BJ (cell line): ENCODE data around the gene LYSMD3. TPM values are rescaled to one million over a fixed set of nuclear protein-coding genes. Genes with fewer than 3 reads are reported as not detected.

Source experiments
- CTCF ChIA-PET: fragments of 350-600 bp; formaldehyde crosslinking; extraction: SDS; loops from one replicate; lab custom pipeline; 2021; ENCODE audit warnings: antibody characterized with exemption, inconsistent platforms; lab: Yijun Ruan, JAX
- POLR2A ChIA-PET: fragments of 300-600 bp; sonication (Branson Sonifier 250); formaldehyde crosslinking; extraction: SDS; loops from one replicate; lab custom pipeline; 2021; ENCODE audit warnings: antibody characterized with exemption; lab: Charles Lee
- DNase-seq: peaks from one replicate; pipeline ENCODE4 v3.0.0-alpha.2; 2011; ENCODE audit warnings: low read depth
- H3K27me3 ChIP-seq: 2 replicates; pipeline ENCODE4 v1.6.0; 2011; ENCODE audit warnings: low read length; ENCODE audit not compliant: control insufficient read depth, insufficient read depth
- H3K36me3 ChIP-seq: 2 replicates; pipeline ENCODE4 v1.5.1; 2011; ENCODE audit warnings: low read length; ENCODE audit not compliant: control insufficient read depth, insufficient read depth
- H3K4me3 ChIP-seq: 2 replicates; pipeline ENCODE4 v1.5.1; 2011; ENCODE audit warnings: low read depth, mild to moderate bottlenecking, control low read depth, low read length
- polyA plus RNA-seq: library from polyadenylated mRNA; depleted of rRNA; stranded (reverse); fragments of >200 nt; gene quantifications from 2 replicates; pipeline ENCODE4 v1.2.3, GENCODE V29; 2011; rRNA removed
- TF ChIP-seq, protein P1 (sequence below): IDR thresholded peaks from 2 replicates; pipeline ENCODE4 v1.5.1; 2011; ENCODE audit warnings: low read depth, mild to moderate bottlenecking, control low read depth, inconsistent platforms, low read length, moderate library complexity; ENCODE audit not compliant: insufficient read depth

The LYSMD3 gene
- polyA plus RNA-seq, 1 experiment = 5.5 TPM

DNA sequence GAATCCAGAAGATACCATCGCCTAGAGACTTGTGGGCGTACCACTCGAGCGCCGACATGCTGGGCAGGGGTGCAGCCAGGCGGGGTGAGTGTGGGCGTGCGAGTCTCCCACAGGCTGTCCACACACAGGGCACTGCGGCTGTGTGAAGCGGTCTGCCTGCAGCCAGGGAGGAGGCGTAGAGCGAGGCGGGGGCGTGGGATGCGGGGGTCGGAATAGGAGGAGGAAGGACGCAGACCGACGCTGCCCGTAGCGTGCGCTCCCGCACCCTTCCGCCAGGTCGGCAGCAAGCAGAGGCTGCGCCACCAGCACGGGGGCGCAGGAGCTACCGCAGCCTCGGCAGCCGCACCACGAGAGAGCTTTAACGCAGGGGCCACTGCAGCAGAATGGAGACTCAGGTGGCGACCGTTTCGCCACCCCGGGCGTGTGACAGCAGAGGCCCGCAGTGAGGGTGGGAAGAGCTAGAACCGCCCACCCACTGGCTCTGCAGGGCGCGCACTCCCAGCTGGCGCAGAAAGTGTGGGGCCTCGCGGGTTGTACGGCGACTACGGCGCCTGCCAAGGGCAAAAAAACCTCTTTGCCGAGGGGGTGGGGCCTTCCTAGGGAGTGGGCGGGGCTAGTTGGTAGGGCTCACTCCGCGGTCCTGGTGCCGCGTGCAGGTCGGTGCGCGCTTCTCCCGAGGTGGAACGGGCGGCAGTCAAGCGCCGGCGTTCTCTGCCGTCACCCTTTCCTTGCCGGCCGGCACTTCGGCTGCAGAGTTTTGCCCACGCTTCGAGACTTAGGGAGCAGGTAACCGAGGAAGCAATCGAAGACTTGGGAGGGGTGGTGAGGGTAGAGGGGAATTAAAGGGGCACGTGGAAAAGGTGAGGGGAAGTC lies 54.9 kb downstream of the LYSMD3 start, which contains the start of the genes MBLAC2 and POLR3G:
Gene MBLAC2, minus strand, starts transcription at position 537 of the 873 bp plus-strand sequence. Its CDS starts 479 bp downstream, at position 58.
Gene POLR3G, plus strand, starts transcription at position 630 of the 873 bp plus-strand sequence. CDS start 10,704 bp downstream, outside the sequence.
- Histone ChIP-seq H3K36me3 (no peaks in the 10 kb centered on the region), H3K27me3 (no peaks in the 10 kb centered on the region), H3K4me3 (peak within 1 kb of the TSS; percentile 74)
- ChIA-PET CTCF (interaction anchor here (1.0 to 1.6 kb wide), 6 partner anchors 8 to 65 kb away, joined by 3 to 4 read pairs (median 3); partner anchors contain the start of gene CETN3), POLR2A (no interaction called here)
- TF ChIP-seq, protein P1, sequence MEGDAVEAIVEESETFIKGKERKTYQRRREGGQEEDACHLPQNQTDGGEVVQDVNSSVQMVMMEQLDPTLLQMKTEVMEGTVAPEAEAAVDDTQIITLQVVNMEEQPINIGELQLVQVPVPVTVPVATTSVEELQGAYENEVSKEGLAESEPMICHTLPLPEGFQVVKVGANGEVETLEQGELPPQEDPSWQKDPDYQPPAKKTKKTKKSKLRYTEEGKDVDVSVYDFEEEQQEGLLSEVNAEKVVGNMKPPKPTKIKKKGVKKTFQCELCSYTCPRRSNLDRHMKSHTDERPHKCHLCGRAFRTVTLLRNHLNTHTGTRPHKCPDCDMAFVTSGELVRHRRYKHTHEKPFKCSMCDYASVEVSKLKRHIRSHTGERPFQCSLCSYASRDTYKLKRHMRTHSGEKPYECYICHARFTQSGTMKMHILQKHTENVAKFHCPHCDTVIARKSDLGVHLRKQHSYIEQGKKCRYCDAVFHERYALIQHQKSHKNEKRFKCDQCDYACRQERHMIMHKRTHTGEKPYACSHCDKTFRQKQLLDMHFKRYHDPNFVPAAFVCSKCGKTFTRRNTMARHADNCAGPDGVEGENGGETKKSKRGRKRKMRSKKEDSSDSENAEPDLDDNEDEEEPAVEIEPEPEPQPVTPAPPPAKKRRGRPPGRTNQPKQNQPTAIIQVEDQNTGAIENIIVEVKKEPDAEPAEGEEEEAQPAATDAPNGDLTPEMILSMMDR = peak; percentile 69
- DNase-seq = peak; percentile 34

DNA sequence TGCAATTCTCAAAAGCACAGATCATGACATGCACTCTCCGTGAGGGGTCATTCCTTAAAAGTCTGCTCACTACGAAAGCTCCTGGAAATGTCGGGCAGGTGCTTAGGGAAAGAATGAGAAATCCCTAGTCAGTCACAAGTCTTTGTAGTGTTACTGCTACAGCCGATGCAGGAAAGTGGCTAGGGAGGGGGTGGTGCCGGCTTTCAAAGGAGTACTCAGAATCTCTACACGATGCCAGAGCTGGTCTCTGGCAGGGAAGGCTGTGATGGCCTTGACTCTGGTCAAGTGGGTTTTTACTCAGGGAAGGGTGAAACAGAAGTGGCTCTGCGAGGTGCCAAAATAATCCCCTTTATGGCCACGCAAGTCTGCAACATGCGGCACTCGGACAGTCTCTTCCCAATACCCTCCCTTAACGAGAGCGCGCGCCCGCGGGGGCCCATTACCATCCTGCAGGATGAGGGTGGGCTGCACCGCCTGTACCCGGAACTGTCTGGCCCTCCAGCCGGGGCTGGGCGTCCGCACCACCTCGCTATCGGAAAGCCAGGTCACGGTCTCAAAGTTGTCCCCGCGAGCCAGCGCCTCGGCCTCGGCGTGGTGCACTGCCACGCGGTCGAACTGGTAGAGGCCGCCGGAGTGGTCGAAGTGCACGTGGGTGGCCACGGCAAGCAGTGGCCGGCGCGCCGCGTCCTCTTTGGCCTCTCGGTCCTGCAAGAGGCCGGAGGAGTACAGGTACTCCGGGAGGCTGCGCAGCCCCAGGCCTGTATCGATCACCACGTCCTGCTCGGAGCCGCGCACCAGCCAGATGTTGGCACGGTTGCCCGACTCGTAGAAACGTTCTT lies 55.8 kb downstream of the LYSMD3 start:
- CTCF ChIA-PET = interaction anchor here (1.3 to 1.6 kb wide), 2 partner anchors 10 to 54 kb away, joined by 3 to 4 read pairs; no protein-coding TSS in a partner anchor

DNA sequence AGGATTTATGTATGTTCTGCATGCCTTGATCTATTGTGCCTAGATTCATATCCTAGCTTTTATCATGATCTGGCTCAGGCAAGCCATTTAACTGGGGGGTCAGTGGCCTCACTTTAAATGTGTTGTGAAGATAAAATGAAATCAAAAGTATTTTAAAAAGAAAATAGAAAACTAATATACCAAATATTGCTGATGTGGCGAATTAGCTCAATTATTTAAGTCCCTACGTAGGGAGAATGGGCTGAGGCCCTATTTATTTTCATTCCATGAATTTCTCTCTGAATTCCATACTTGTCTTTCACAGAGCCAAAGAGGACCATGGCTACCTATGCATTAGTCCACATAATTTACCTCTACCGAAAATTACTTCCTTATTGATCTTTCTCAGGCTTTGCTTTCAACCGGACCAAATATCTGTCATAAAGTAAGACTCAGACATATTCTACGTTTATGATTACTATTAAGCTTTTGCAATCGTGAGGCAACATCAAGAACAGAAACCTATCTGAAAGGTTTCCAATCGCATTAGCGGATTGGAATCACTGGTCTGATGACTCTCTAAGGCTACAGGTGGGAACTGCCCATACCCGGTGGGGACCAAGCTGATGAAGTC lies 56.5 kb downstream of the LYSMD3 start:
- no peaks in the 10 kb centered on the region for H3K27me3 ChIP-seq
- TF ChIP-seq, protein P1 = no peak
- peak overlapping the region; percentile 74 for H3K4me3 ChIP-seq
- DNase-seq = no peak
- CTCF ChIA-PET = interaction anchor here (1.3 kb wide), 1 partner anchor 55 kb away, joined by 3 read pairs; no protein-coding TSS in a partner anchor
- H3K36me3 ChIP-seq = no peaks in the 10 kb centered on the region
- POLR2A ChIA-PET = no interaction called here

More for the DNA sequence above, 55.8 kb downstream of the LYSMD3 start:
- Histone ChIP-seq H3K27me3 (no peaks in the 10 kb centered on the region), H3K4me3 (peak overlapping the region; percentile 74), H3K36me3 (no peaks in the 10 kb centered on the region)
- TF ChIP-seq, protein P1 = no peak
- POLR2A ChIA-PET = no interaction called here
- DNase-seq = no peak

Other genes with a start within 250 kb of the LYSMD3 start
- 2.2 and 9.3 TPM in 2 replicates for gene CETN3, start 119.8 kb downstream of the LYSMD3 start, polyA plus RNA-seq
- 1.7 and 2.7 TPM in 2 replicates for gene MBLAC2, start 54.8 kb downstream of the LYSMD3 start, polyA plus RNA-seq
- 0.87 and 2.2 TPM in 2 replicates for gene POLR3G, start 54.7 kb downstream of the LYSMD3 start, polyA plus RNA-seq
- gene ADGRV1, start 29.2 kb upstream of the LYSMD3 start, polyA plus RNA-seq = 0.13 and 0.15 TPM in 2 replicates